ENCODE results near the gene STAT3. TPM values are rescaled to one million over a fixed set of nuclear protein-coding genes. Genes with fewer than 3 reads are reported as not detected.

The STAT3 gene
- total RNA-seq, 2 experiments from 2014 or later = 14.8 to 28.7 TPM

DNA sequence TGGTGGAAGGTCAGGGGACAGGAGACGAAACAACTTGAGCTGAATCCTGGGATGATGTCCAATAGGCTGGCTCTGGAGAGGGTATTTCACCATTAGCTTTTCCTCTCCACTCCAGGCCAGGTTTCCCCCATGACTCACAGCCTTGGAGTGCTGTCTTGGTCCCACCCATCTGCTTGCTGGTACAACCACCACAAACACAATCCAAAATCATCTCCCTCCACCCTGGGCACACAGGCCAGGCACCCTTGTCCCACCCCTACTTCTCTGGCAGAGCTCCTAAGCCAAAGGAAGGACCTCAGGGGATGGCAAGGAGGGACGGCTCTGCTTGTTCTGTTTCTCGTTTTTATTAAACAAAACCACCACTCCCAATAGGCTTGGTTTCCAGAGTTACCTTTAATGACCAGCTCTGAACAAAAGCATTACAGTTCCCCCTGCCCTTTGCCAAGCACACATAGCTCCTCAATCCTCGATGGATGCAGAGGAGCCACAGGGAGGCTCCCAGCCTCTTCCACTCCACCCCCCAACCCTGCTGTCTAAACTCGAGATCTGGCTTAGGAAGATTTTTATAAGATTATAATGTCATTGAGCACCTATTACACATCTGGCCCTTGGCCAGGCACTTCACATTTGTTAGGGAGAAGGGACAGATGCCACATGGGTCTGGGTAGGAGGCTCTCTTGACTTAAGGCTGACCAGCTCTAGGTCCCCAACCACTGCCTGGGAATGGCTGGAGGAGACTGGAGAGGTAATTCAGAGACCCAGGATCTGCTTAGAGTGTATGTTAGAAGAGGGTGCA lies 21.5 kb upstream of the STAT3 start:
- Histone ChIP-seq H3K79me2 (ENCODE audit: insufficient read depth, low read depth, low read length) (no peaks in the 10 kb centered on the region), H3K9me2 (ENCODE audit: insufficient read depth, low read length) (no peaks in the 10 kb centered on the region), H2AFZ (ENCODE audit: low read length) (no peak overlapping the region), H3K27ac (ENCODE audit: low read depth, low read length, poor library complexity, severe bottlenecking) (no peak overlapping the region), H3K36me3 (ENCODE audit: insufficient read depth, low read length) (no peaks in the 10 kb centered on the region), H3K4me1 (ENCODE audit: insufficient read depth, low read length, poor library complexity, severe bottlenecking) (peaks cover 25% of the 10 kb centered on the region), H3K9me3 (ENCODE audit: low read length) (no peaks in the 10 kb centered on the region), H3K4me3 (ENCODE audit: low read depth, low read length, poor library complexity, severe bottlenecking) (no peak overlapping the region), H3K4me2 (ENCODE audit: low read length) (no peak overlapping the region), H4K20me1 (ENCODE audit: insufficient read depth, low read length) (no peaks in the 10 kb centered on the region)
- ChIA-PET POLR2A (no interaction called here), CTCF (ENCODE audit: unreplicated experiment) (interaction anchor here (0.6 kb wide), 1 partner anchor 612 kb away, joined by 3 read pairs; no protein-coding TSS in a partner anchor)
- BruUV-seq (replicated peaks) = no TSS peak
- intact Hi-C loops (cut with micrococcal nuclease; ENCODE audit: unreplicated experiment) = loop anchor here (10.0 kb wide), 2 partner anchors 185 to 225 kb away; partner anchors contain the start of genes HCRT and KCNH4
- TF ChIP-seq, protein P1, sequence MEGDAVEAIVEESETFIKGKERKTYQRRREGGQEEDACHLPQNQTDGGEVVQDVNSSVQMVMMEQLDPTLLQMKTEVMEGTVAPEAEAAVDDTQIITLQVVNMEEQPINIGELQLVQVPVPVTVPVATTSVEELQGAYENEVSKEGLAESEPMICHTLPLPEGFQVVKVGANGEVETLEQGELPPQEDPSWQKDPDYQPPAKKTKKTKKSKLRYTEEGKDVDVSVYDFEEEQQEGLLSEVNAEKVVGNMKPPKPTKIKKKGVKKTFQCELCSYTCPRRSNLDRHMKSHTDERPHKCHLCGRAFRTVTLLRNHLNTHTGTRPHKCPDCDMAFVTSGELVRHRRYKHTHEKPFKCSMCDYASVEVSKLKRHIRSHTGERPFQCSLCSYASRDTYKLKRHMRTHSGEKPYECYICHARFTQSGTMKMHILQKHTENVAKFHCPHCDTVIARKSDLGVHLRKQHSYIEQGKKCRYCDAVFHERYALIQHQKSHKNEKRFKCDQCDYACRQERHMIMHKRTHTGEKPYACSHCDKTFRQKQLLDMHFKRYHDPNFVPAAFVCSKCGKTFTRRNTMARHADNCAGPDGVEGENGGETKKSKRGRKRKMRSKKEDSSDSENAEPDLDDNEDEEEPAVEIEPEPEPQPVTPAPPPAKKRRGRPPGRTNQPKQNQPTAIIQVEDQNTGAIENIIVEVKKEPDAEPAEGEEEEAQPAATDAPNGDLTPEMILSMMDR (conservative IDR thresholded peaks at IDR 0.05; ENCODE audit: low read length) = no peak
- no peak for TF ChIP-seq EZH2phosphoT487 (IDR thresholded peaks at IDR 0.05; ENCODE audit: borderline replicate concordance, low read depth, low read length)
- no peak for DNase-seq (ENCODE audit: low spot score)

DNA sequence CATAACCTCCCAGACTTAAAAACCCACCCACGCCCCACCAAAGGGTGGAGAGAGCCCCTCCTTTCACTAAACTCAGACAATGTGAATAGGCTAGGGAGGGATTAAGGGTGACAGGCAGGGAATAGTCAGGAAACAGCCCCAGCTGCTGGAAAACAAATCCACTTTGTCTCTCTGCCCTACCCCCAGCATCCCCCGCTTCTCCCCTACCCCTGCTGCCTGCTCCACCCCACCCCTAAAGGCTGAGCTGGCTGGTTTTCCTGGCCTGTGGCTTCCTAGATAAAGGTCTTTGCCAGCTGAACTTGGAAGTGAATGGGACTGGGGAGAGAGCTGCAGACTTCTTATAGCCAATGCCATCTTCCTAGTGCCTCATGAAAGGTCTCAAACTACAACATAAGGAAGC lies 19.8 kb upstream of the STAT3 start:
- CTCF ChIA-PET (ENCODE audit: unreplicated experiment) = no interaction called here
- POLR2A ChIA-PET = interaction anchor here (0.9 to 1.1 kb wide), 2 partner anchors 93 to 118 kb away, joined by 3 read pairs; no protein-coding TSS in a partner anchor
- BruUV-seq (replicated peaks) = no TSS peak

More for the DNA sequence above, 19.8 kb upstream of the STAT3 start:
- no peaks in the 10 kb centered on the region for H3K79me2 ChIP-seq (ENCODE audit: insufficient read depth, low read depth, low read length)
- H3K4me3 ChIP-seq (ENCODE audit: low read depth, low read length, poor library complexity, severe bottlenecking) = no peak overlapping the region
- no peaks in the 10 kb centered on the region; the same call in 1 of the 2 replicates for H4K20me1 ChIP-seq (ENCODE audit: insufficient read depth, low read length)
- H3K27ac ChIP-seq (ENCODE audit: low read depth, low read length, poor library complexity, severe bottlenecking) = no peak overlapping the region
- H3K9me3 ChIP-seq (ENCODE audit: low read length) = no peaks in the 10 kb centered on the region
- peaks cover 15% of the 10 kb centered on the region for H3K4me1 ChIP-seq (ENCODE audit: insufficient read depth, low read length, poor library complexity, severe bottlenecking)
- no peak for DNase-seq (ENCODE audit: low spot score)
- no peaks in the 10 kb centered on the region for H3K9me2 ChIP-seq (ENCODE audit: insufficient read depth, low read length)
- no peak for TF ChIP-seq EZH2phosphoT487 (IDR thresholded peaks at IDR 0.05; ENCODE audit: borderline replicate concordance, low read depth, low read length)
- TF ChIP-seq, protein P1 (conservative IDR thresholded peaks at IDR 0.05; ENCODE audit: low read length) = no peak
- no peak overlapping the region for H2AFZ ChIP-seq (ENCODE audit: low read length)
- intact Hi-C loops (cut with micrococcal nuclease; ENCODE audit: unreplicated experiment) = loop anchor here (10.0 kb wide), 2 partner anchors 183 to 223 kb away; partner anchors contain the start of genes HCRT and KCNH4
- no peak overlapping the region for H3K4me2 ChIP-seq (ENCODE audit: low read length)
- H3K36me3 ChIP-seq (ENCODE audit: insufficient read depth, low read length) = no peaks in the 10 kb centered on the region
